GM04503 (cell line): ENCODE results near the gene ESR1.
A peak's percentile ranks its signal among the peaks of the same experiment; 100 is the strongest.
"Not testable (repeated sequence)": the region's sequence is repeated elsewhere in the genome, so short reads cannot be mapped to it uniquely, and the experiment has no call there.

ENCODE experiments used
- DNase-seq: peaks from one replicate; pipeline ENCODE4 v3.0.0-alpha.2; 2012; ENCODE audit warnings: low read depth

The ESR1 gene

GRCh38 chr6:152135755-152136448 is 328.4 kb downstream of the ESR1 start:
- DNase-seq: no peak

- DNase-seq: no peak
Observed at GRCh38 chr6:152136449-152136825, 329.0 kb downstream of the ESR1 start.

GRCh38 chr6:152138344-152138743 is 330.9 kb downstream of the ESR1 start:
- not testable (repeated sequence) for DNase-seq

- DNase-seq: no peak
Observed at GRCh38 chr6:152142105-152142504, 334.6 kb downstream of the ESR1 start.

GRCh38 chr6:152143359-152143758 is 335.9 kb downstream of the ESR1 start:
- DNase-seq: no peak

GRCh38 chr6:152146385-152146784 is 338.9 kb downstream of the ESR1 start:
- peak; percentile 65 for DNase-seq

GRCh38 chr6:152147269-152147668 is 339.8 kb downstream of the ESR1 start:
- DNase-seq: no peak

- no peak for DNase-seq
Observed at GRCh38 chr6:152148412-152148811, 340.9 kb downstream of the ESR1 start.

GRCh38 chr6:152150196-152150595 is 342.7 kb downstream of the ESR1 start:
- no peak for DNase-seq

- DNase-seq: no peak
Observed at GRCh38 chr6:152151920-152152319, 344.4 kb downstream of the ESR1 start.

GRCh38 chr6:152154559-152155356 is 347.3 kb downstream of the ESR1 start:
- no peak for DNase-seq

GRCh38 chr6:152155792-152156191 is 348.3 kb downstream of the ESR1 start:
- DNase-seq: no peak

GRCh38 chr6:152160346-152160745 is 352.9 kb downstream of the ESR1 start:
- no peak for DNase-seq

GRCh38 chr6:152161501-152161900 is 354.0 kb downstream of the ESR1 start:
- no peak for DNase-seq

- DNase-seq: no peak
Observed at GRCh38 chr6:152164957-152165356, 357.5 kb downstream of the ESR1 start.

GRCh38 chr6:152166497-152166896 is 359.0 kb downstream of the ESR1 start:
- DNase-seq: no peak

- no peak for DNase-seq
Observed at GRCh38 chr6:152166897-152167296, 359.4 kb downstream of the ESR1 start.

GRCh38 chr6:152167641-152168603 is 360.4 kb downstream of the ESR1 start:
- DNase-seq: no peak

- no peak for DNase-seq
Observed at GRCh38 chr6:152170313-152170701, 362.8 kb downstream of the ESR1 start.

- no peak for DNase-seq
Observed at GRCh38 chr6:152170702-152171667, 363.5 kb downstream of the ESR1 start.

GRCh38 chr6:152173321-152173720 is 365.8 kb downstream of the ESR1 start:
- DNase-seq: no peak
